NT2/D1 (cell line): ENCODE data around the gene SCG5.

Source experiments
- SUZ12 ChIP-seq: IDR thresholded peaks from 2 replicates; pipeline ENCODE4 v1.6.1; 2011; ENCODE audit not compliant: insufficient read length, insufficient read depth; ENCODE audit errors: extremely low read depth
- YY1 ChIP-seq: IDR thresholded peaks from 2 replicates; pipeline ENCODE4 v1.6.1; 2011; ENCODE audit not compliant: insufficient read length, insufficient read depth

DNA sequence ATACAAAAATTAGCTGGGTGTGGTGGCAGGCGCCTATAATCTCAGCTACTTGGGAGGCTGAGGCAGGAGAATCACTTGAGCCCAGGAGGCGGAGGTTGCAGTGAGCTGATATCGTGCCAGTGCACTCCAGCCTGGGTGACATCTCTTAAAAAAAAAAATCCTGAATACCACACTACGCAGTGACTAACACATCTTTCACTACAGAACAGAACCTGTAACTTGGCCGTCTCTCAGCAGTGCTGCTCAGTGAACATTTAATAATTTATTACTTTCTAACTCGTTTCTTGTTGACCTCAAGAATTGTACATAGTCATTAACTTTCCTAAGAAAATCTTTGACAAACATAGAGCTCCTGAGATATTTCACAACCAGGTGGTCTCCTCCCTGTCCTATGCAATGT, 80.1 kb downstream of the SCG5 start:
- TF ChIP-seq YY1: no peak
- no peak for TF ChIP-seq SUZ12
